A549 treated with AZD9567 at 1 μM for 4 hours (cell line): ENCODE data around the gene CD86. TPM values are rescaled to one million over a fixed set of nuclear protein-coding genes. Genes with fewer than 3 reads are reported as not detected.

Experiments
- total RNA-seq: library from RNA; stranded (reverse); fragments of 200-300 nt; extraction: Qiagen RNA extraction; gene quantifications from 5 replicates; pipeline ENCODE4 v1.2.3, GENCODE V29; 2022; ENCODE audit not compliant: insufficient read depth

CD86 gene
- total RNA-seq = not detected in 5 replicates

GRCh38 chr3:122055215-122055614, at the start of gene CD86:
Gene CD86 (plus strand): TSS chr3:122055362. CDS start chr3:122055490, 128 bp downstream.

GRCh38 chr3:122021811-122022401, 33.3 kb upstream of the CD86 start, which contains the start of gene ILDR1:
Gene ILDR1 (minus strand): TSS chr3:122022247. CDS start chr3:122022077, 170 bp downstream.

Other genes with a start within 250 kb of the CD86 start
- gene IQCB1, start 220.3 kb upstream of the CD86 start, total RNA-seq = 9.6 to 11.1 TPM (median 10.1 TPM) in 5 replicates
- 1.9 to 2.1 TPM (median 2.1 TPM) in 4 of 5 replicates, not detected in the other for gene EAF2, start 220.2 kb upstream of the CD86 start, total RNA-seq
- gene SLC15A2, start 161.0 kb upstream of the CD86 start, total RNA-seq = 0.08 to 0.29 TPM (median 0.20 TPM) in 4 of 5 replicates, not detected in the other
- not detected in 5 replicates for gene ILDR1, start 33.1 kb upstream of the CD86 start, total RNA-seq
- not detected in 5 replicates for gene CASR, start 128.3 kb downstream of the CD86 start, total RNA-seq